OCI-M1 (cell line): ENCODE data around the gene NRXN3.

Experiments used
- DNase-seq: peaks from one replicate; lab custom pipeline; 2025; lab: John Stamatoyannopoulos, UW

Gene NRXN3

DNA sequence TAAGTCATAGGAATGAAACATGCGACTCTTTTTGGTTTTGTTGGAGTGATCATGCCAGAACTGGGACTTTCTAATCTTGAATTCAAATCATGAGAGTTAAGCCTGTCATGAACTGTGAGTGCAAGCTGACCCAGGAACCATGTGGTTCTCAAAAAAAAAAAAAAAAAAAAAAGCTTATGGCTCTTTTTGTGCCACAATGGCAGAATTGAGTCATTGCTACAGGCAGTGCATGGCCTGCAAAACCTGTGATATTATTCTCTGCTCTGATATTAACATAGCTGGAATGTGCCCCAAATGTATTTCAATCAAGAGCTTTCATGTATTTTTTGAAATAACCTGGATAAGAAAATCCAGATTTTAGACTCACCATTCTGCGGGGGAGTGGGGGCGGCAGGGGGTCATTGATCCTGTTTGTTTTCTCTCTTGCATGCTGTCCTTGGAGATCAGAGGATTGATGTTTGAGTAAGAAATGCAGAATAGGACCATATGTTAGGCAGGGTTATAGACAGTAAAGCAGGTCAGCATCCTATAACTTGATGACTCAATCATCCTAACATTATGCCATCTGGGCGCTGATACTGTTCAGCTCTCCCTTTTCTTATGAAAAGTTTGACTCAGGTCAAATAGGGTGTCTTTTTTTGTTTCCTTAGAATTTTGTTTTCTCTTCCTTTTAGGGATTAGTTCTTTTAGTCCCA, 1243.7 kb downstream of the NRXN3 start:
- no peak for DNase-seq

DNA sequence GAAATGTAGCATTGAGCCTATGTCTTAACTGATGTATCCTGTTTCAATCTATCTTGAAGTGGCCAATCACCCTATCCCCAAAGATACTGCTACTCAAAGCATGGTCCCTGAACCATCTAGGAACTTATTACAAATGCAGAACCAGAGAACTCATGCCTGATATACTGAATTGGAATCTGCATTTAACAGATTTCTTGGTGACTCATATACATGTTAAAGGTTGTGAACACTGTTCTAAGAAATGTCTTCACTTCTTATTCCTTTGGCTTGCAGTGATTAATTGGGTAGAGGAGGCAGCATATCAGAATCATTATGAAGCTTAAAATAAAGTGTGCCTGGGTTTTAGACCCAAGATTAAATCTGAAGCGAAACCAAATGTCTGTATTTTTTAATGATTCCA, 1245.6 kb downstream of the NRXN3 start:
- no peak for DNase-seq

DNA sequence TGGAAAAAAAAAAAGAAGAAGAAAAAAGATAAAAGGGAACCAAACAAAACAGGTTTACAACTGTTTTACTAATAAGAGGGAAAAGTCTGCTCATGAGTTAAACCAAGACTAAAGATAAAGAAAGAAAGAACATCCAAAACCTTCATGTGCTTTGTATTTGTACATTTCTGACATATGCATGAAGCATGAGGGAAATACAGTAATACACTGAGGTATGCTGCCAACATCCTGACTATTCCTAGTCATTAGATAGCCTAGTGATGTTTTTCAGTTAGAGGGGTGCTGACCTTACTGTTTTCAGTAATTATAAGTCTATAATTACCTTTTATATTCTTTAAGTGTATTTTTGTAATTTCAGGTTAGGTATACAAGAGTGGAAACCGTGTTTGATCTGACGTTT, 1247.8 kb downstream of the NRXN3 start:
- DNase-seq: no peak

DNA sequence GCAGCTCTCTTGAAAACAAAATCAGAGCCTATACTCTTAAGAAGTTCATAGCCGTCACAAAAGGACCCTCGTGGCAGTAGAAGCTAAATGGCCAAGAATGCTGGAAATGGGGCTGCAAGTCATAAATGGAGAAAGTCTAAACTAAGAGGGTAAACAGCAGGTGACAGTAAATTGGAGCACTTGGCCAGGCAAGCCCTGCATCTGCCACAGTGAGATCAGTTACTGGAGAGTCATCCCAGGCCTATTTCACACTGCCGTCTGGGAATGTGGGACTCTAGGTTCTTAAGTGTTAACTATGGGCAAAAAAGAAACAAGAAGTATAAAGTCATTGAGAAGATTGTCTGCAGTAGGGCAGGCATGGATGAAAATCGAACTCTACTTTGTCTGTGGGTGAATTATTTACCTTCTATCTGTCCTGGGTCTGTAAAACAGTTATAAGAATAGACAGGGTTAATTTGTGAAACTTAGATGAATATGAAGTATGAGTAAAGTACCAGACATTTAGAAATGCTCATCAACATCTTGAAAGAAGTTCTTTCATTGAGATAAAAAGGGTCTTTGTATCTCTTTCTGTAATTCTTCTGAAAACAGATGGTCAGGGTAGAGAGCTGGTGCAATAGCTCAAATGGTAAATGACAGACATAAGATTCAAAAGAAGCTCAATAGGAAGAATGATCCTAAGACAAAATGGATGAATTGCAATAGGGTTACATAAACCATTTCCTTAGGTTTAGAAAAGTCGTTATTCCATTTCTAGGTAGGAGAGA, 1248.7 kb downstream of the NRXN3 start:
- DNase-seq: no peak

DNA sequence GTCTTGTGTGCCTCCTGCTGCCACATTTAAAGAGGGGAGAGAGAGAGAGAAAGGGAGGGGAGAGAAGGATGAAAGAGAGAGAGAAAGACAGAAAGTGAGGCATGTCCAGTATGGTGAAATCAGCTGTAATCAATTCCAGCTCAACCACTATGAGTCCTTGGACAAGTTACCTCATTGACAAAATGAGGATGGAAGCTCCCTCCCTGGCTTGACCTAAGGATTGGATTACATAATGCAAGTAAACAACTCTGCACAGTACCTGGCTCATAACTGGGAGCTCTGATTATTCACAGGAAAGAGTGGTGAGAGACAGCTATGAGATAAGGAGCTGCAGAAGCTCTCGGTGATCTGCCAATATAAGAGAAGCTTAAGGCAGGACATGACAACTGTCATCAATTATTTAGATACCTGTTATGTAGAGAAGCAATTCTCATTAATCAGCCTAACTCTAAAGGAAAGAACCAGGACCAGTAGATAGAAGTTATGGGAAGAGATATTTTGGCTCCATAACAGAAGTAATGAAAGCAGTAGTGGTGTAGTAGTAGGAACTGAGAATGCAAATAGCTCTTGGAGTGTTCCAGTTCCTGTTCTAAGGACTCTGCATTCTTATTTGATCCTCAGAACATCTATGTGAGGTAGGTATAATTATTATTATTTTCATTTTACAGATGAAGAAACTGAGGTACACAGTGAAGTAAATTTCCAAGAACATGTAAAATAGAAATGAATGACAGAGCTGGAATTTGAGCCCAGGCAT, 1249.6 kb downstream of the NRXN3 start:
- no peak for DNase-seq

DNA sequence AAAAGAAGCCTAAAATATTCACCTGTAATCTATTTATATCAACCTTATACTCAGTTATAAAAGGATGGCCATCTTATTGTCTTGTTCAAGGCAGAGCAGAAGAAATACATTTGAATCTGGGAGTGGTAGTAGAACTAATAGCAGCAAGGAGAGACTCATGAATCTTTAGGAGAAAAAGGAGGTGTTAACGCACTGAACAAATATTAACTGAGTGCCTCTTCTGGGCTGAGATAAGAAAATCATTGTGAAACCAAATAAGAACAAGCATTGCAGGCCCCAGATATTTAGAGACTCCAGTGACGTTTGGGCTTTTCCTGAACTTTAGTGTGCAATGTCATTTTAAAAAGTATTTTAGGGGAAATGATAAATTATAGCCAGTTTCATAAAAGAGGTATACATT, 1250.6 kb downstream of the NRXN3 start:
- DNase-seq: no peak

DNA sequence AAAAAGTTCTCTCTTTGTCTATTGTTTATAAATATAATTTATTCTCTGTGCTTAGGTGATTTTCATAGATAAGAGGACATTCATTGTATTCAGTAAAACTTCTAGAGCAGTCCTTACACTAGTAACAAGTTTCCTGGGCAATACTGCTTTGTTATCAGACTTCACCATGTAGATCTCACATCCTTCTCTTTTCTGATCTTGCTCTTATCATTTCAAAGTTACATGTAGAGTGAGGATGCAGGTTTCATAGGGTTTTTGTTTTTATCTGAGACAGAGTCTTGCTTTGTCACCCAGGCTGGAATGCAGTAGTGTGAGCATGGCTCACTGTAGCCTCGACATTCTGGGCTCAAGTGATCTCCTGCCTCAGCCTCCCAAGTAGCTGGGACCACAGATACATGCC, 1251.6 kb downstream of the NRXN3 start:
- DNase-seq: no peak

DNA sequence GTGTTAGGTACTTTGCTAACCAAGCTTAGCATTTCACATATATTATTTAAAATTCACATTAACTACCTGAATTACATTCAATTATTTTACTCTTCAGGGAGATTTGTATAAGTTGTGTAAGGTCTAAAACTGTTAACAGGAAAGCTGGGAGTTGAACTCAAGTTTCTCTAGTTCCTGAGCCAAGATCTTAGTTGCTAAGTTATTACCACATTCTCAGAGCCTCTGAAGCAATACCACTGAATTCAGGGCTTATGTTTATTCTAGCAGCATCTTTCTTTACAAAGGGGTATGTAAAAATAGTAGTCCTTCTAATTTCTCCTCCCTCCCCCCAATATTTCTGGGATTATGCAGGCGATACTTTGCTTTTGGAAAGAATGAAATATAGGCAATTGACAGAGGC, 1254.3 kb downstream of the NRXN3 start:
- DNase-seq: no peak

DNA sequence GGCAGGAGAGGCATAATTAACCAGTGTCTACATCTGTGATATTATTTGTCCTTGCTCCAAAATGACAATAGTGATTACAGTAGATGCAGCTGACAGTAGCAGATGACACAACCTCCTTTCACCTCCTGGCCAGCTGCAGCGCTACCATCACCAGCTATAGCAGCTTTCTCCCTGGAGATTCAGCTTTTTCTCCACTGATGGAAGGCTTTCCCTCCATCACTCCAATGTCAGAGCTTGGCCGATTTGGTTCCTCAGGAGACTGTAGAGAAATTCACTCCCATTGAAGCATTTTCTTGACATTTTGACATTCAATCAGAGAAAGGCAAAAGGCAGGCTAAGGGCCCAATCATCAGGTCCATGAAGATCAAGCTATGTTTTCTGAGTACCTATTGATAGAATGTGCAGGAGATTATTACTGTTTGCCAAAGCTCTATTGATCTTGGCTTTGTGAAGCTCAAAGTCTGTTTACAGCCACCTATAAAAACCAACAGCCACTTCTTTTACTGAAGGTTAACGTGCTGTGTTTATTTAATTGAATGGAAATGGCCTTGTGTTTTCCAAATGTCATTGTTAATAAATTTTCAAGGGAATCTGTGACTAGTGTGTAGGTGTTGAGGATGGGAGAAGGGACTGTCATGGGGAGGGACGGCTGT, 1256.1 kb downstream of the NRXN3 start:
- no peak for DNase-seq

DNA sequence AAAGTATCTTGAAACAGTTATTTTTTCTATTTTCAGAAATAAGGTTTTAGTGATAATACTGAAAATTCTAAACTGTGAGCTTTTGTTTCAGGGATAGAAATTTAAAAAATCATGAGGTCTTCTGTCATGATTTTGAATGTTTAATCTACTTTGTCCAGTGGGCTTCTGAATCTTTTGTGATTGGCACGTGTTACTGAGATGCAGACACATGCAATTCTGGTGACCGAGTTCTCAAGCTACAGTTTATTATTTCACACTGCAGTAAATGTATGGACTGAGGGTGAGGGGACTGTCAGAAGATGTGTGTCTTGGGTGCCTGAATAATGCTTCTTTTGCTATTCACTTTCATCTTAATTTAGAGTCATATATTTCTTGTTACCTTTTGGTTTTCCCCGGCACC, 1262.5 kb downstream of the NRXN3 start:
- no peak for DNase-seq

DNA sequence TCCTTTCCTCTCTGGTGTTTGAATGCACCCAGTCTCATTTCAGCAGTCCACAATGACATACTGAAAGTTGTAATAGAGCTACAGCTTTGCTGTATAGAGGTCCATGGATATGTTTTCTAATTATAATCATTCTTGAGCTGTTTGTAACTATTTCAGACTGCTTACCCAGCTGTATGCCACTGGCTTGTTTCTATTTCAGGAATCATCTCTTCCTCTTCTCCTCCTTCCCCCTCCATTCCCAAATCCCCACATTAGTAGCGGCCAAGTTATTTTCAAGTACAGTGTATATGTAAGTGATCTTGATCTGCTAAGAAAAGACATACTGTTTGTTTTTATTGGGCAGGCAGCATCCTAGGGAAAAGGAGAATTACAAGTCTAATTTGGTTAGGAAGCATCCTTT, 1266.2 kb downstream of the NRXN3 start:
- DNase-seq: no peak

DNA sequence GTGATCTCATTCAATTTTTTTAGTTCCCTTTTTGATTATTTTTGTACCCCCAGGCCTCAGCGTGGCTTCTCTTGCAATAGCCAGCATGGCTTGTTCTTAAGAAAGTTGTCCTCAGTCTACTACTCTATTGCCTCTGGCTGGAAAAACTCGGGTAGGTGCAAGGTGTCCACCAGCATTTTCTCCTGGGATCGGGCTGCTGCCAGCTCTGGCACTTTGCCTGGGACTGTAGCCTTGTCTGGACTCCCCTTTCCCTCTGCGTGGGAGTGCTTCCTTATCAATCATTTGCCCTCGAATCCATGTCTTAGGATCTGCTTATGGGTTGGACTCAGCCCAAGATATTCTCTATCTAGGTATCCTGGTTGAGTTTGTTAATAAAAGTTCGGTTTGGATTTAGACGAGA, 1267.8 kb downstream of the NRXN3 start:
- no peak for DNase-seq

DNA sequence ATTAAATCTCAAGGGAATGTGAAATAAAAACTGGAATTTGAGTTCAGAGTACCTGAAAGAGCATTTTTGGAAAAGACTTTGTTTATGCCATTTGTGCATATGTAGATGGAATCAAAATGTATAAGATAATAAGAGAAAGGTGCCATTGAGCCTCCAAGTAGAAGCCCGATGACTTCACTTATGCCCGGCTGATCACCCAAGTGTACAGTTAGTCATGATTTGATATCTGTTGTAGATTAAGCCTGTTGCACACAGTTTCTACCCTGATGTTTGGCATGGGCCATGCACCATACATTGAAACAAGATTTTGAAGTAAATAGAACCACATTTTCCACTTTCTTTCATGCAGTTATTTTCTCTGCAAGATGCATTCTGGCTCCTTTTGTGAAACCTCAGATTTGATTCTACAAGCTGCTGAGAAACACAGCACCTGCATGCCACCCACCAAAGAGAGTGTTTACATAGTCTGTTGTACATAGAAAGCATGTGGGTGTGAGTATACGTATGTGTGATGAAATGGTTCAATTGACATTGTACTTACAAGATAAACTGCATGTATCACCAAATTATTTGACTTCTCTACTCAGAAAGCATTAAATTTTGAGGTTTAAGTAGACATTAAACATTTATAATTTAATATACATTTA, 1268.6 kb downstream of the NRXN3 start:
- DNase-seq: no peak

DNA sequence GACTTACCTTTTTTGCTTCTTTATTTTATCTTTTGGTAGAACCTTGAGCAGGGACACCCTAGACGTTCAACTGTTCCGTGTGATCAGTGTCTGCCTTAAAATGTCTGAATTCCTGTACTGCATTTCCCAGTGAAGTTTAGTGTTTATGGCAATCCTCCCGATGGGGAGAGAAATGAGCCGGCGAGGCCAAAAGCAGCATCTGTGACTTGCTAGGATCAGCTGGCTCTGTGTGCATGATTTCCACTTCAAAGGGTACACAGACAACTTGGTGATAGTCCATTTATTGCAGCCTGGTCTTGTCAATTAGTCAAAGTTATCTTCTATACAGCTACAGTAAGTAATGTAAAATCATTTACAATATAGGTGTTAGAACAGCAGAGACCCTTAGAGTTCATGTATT, 1272.6 kb downstream of the NRXN3 start:
- DNase-seq: no peak

DNA sequence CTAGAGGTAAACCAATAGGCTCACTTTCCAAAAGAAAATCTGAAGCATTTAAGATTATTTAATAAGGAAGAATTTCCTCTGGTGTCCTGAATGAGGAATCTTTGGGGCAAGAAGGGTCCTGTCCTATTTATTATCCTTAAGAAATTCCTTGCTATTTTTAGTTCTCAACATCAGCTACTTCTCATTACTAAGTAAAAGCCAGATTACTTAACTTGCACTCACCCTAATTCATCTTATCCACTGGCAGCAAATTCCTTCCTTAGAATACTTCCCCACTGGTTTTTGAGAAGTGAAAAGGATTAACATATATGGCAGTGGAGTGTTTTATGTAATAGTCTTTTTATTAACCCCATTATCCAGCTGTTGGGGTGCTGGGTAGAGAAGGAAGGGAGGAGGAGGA, 1273.4 kb downstream of the NRXN3 start:
- no peak for DNase-seq

DNA sequence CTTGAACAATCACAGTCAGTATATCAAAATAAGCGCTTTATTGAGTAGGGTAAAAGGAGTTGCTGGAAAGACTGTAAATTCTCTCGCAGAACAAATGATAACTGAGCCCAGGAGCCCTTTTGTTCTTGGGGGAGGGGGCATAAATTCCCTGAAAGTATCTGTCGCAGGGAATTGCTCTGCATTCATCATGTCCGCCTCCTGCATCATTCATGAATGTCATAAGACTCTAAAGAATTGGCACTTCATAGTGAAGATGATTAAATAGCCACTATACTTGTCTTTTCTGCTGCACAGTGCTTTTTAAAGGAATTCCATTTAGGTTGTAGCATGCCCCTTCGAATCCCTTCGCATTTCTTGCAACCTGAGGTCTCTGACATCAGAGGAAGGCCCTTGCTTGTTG, 1278.8 kb downstream of the NRXN3 start:
- no peak for DNase-seq

DNA sequence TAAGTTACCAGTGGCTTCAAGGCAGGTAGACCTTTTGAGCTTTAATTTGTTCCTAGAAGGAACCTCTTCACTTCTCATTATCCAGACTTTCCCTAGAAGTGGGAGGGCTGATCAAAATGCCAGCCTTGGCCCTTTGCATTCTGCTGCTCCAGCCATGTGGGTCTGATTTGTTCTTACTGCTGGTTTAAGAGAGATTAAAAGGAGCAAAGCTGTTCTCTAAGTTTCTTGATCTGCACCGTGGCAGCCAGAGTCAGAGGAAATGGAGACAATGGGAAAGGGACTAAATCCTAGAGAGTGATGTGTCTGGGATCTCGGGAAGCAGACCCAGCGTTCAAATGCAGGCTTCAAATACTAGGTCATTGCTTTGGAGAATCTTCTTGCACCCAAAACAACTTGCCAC, 1281.4 kb downstream of the NRXN3 start:
- no peak for DNase-seq

DNA sequence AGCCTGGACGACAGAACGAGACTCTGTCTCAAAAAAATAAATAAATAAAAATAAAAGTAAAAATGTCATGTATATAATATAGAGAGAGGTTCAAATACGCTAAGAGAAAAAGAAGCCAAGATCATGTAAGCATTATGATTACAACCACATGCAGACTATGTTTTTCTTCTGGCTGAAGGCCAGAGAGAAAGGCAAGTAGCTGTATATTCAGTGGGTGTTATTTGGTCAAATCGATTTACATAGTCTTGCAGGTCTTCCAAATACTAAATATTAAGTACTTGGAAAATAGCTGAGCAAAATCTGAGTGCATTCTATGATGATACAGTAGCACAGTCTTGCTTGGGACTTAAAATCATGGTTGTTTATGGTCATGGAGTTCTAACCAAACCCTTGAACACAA, 1283.1 kb downstream of the NRXN3 start:
- peak; percentile 15 for DNase-seq

DNA sequence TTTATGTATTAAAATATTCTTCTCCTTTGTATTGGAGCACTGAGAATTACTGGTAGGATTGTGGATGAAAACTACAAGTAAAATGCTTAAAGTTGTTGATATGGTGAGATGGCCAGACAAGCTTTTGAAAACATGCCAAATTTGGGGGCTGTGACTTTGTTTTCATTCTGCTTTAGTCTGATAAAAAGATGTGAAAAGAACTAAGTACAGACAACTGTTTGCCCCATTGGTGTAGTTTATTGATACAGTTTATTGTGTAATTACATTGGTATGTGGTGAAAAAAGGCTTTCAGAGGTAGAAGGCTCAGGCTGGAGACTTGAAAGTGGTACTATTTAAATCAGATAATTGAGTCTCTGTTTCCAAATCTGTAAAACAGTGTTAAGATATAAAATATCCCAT, 1294.3 kb downstream of the NRXN3 start:
- DNase-seq: no peak

DNA sequence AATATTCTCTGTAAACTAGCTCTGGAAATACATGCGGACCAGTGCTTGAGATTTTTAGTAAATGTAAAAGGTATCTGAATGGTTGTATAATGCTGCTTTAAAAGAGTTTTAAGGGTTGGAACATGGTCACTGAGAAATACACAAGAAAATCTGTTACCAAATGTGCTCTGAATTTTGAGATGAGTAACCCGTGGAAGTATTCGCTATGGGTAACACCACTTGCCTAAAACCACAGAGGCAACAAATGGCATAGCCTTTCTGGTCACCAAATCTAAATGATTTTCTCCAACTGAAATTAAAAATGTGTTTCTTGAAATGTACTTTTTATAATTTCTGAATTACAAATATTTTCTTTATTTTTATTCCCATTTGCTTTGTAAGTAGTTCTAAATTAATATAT, 1295.5 kb downstream of the NRXN3 start:
- DNase-seq: no peak

DNA sequence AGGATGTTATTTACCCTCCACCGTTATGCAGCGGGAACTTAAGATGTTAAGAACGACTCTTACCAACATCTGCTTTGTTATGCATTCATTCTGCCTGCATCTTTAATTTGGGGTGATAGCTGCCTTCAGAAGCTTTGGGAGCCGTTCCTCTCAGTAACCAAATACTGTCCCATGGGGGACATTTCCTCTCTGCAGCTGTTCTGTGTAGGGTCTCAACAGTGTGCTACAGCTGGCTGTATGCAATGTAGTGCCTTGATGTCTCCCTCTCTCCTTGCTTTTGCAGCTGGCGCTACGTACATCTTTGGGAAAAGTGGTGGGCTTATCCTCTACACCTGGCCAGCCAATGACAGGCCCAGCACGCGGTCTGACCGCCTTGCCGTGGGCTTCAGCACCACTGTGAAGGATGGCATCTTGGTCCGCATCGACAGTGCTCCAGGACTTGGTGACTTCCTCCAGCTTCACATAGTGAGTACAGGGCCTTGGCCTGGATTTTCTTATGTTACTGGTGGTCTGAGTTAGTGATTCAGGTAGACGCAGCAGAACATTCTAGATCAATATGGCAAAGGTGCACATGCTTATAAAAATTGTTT, 1296.9 kb downstream of the NRXN3 start:
- no peak for DNase-seq

DNA sequence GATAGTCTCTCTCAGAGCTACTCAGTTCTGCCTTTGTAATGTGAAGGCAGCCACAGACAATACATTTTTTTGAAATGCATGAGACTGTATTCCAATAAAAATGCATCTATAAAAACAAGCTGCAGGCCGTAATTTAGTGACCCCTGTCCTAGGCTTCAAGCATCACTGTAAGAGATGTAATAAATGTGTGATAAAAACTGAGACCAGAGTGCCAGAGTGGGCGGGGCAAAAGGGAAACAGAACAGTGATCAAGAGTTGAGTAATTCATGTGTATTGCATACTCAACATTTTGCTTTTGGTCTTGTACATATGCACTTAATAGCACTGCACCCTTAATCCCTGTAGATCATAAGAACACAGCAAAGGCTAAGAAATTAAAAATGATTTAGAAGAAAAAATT, 1297.7 kb downstream of the NRXN3 start:
- no peak for DNase-seq
